Endothelial cell (in vitro differentiated cells): ENCODE results near the gene KCNJ1. TPM values are rescaled to one million over a fixed set of nuclear protein-coding genes. Genes with fewer than 3 reads are reported as not detected.

Experiments used
- DNase-seq: peaks from one replicate; pipeline ENCODE4 v3.0.0; 2021; ENCODE audit warnings: low spot score
- H3K27ac Mint-ChIP-seq: one replicate; pipeline ENCODE4 v1.8.0; 2021; ENCODE audit warnings: mixed read lengths, inconsistent platforms; ENCODE audit not compliant: unreplicated experiment
- H3K27me3 Mint-ChIP-seq: one replicate; pipeline ENCODE4 v1.8.0; 2021; ENCODE audit warnings: mild to moderate bottlenecking, moderate library complexity, mixed read lengths, inconsistent platforms; ENCODE audit not compliant: unreplicated experiment
- H3K36me3 Mint-ChIP-seq: one replicate; pipeline ENCODE4 v1.8.0; 2021; ENCODE audit warnings: mild to moderate bottlenecking, low read depth, mixed read lengths, inconsistent platforms; ENCODE audit not compliant: unreplicated experiment
- H3K4me1 Mint-ChIP-seq: one replicate; pipeline ENCODE4 v1.8.0; 2021; ENCODE audit warnings: mild to moderate bottlenecking, mixed read lengths, inconsistent platforms; ENCODE audit not compliant: unreplicated experiment
- H3K4me3 Mint-ChIP-seq: one replicate; pipeline ENCODE4 v1.8.0; 2021; ENCODE audit warnings: mild to moderate bottlenecking, mixed read lengths, inconsistent platforms; ENCODE audit not compliant: unreplicated experiment
- H3K9me3 Mint-ChIP-seq: one replicate; pipeline ENCODE4 v1.8.0; 2021; ENCODE audit warnings: mixed read lengths, inconsistent platforms; ENCODE audit not compliant: unreplicated experiment
- CTCF ChIP-seq: fragments of 200-600 bp; sonication (generic); IDR thresholded peaks from one replicate; pipeline ENCODE4 v1.5.0; 2021; ENCODE audit warnings: antibody characterized with exemption; ENCODE audit not compliant: unreplicated experiment
- total RNA-seq: library from RNA; stranded (reverse); fragmentation: NEBNext Ultra II Directional; extraction: Animal tissue kit (Norgen Biotek cat#: 25700); gene quantifications from one replicate; pipeline ENCODE4 v1.2.1, GENCODE V29; 2021; ENCODE audit not compliant: unreplicated experiment

The KCNJ1 gene
- total RNA-seq, 1 donor from 2014 or later, result not detected

- Mint-ChIP-seq H3K4me1 (peaks cover 39% of the 10 kb centered on the region), H3K27me3 (peaks cover 5% of the 10 kb centered on the region), H3K9me3 (no peaks in the 10 kb centered on the region), H3K36me3 (peaks cover 76% of the 10 kb centered on the region), H3K27ac (peak overlapping the region; percentile 8), H3K4me3 (no peak overlapping the region)
- peak; percentile 38 for TF ChIP-seq CTCF
- DNase-seq, result peak; percentile 43
Measured at GRCh38 chr11:128802358-128802981, 64.6 kb downstream of the KCNJ1 start.

DNA sequence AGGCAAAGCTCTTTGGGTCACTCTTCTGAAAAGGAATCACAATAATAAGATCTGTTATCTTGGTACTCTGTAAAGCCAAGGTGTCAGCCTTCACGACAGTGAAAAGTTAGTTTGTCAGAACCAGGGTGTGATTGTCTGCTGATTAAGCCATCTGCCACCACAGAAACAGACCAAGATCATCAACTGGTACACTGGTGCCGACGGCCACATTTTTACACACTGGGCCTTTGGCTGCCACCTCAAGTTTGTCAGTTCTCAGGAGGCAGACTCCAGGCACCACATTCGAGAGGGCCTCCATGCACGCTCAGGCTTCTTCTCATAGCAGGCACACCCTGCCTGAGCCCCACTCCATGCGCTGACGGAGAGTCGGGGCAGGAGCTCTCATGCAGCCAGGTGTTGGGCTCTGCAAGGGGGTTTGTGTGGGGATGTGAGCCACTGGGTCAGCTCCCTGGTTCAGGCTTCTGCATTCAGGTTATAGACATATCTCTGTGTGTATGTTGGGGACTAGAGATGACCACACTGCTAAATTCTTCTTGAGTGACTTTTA is 66.2 kb downstream of the KCNJ1 start:
- Mint-ChIP-seq H3K27me3 (peaks cover 5% of the 10 kb centered on the region), H3K4me1 (peaks cover 35% of the 10 kb centered on the region), H3K9me3 (no peaks in the 10 kb centered on the region), H3K36me3 (peaks cover 72% of the 10 kb centered on the region), H3K4me3 (no peak overlapping the region), H3K27ac (no peak overlapping the region)
- no peak for TF ChIP-seq CTCF
- DNase-seq, result no peak

GRCh38 chr11:128796270-128796669 is 70.8 kb downstream of the KCNJ1 start:
- no peaks in the 10 kb centered on the region for H3K9me3 Mint-ChIP-seq
- H3K4me3 Mint-ChIP-seq, result no peak overlapping the region
- DNase-seq, result no peak
- peaks cover 64% of the 10 kb centered on the region for H3K36me3 Mint-ChIP-seq
- H3K27ac Mint-ChIP-seq, result no peak overlapping the region
- peaks cover 9% of the 10 kb centered on the region for H3K27me3 Mint-ChIP-seq
- peaks cover 13% of the 10 kb centered on the region for H3K4me1 Mint-ChIP-seq
- TF ChIP-seq CTCF, result no peak

DNA sequence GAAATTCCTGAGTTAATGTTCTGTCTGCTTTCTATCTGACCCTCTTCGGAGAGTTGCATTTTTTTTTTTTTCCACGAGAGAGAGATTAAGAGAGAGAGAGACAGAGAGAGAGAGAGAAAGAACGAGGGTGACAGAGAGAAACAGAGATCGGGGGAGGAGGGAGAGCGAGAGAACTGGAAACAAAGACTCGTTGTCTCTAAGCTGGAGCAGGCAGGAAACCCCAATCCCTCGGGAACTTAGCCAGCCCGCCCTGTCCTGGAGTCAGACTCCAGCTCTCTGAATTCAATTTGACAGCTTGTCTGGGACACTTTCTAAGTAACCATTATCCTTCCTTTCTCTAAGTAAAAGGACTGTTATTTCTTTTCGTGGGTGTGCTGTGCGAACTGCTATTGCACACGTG is 76.9 kb downstream of the KCNJ1 start:
- peak overlapping the region; percentile 84 for H3K27ac Mint-ChIP-seq
- peak overlapping the region; percentile 32 for H3K4me3 Mint-ChIP-seq
- no peak for TF ChIP-seq CTCF
- H3K27me3 Mint-ChIP-seq, result peaks cover 25% of the 10 kb centered on the region
- peaks cover 40% of the 10 kb centered on the region for H3K4me1 Mint-ChIP-seq
- H3K36me3 Mint-ChIP-seq, result peaks cover 72% of the 10 kb centered on the region
- H3K9me3 Mint-ChIP-seq, result no peaks in the 10 kb centered on the region
- DNase-seq, result no peak

DNA sequence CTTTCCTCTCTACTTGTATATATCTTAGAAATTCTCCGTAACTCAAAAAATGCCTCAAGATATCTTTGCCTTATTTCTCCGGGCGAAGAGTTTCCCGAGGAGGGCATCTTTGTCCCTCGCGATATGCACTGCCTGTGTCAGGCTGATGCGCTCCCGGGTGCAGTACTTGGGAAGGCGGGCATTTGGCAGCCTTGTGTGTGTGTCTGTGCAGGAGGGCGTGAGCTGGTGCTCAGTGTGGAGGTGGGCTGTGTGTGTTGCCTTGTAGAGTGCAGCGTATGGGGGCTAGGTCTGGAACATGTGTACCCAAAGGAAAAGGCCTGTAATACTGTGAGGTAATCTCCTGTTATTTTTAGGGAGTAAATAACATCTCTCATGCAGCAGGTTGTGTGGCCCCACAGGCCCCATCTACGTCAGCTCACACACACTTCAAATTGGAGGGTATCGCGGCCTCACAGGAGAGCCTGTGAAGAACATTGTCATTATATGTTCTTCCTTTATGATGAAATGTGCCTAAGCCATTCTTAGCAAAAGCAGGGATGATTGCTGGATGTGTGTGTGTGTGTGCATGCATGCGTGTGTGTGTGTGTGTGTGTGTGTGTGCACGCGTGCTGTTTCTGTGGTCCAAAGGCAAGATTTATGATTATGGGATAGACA is 77.5 kb downstream of the KCNJ1 start:
- TF ChIP-seq CTCF, result no peak
- H3K36me3 Mint-ChIP-seq, result peaks cover 75% of the 10 kb centered on the region

More for the DNA sequence above, 77.5 kb downstream of the KCNJ1 start:
- Mint-ChIP-seq H3K9me3 (no peaks in the 10 kb centered on the region), H3K27me3 (peaks cover 24% of the 10 kb centered on the region), H3K4me1 (peaks cover 42% of the 10 kb centered on the region), H3K4me3 (peak overlapping the region; percentile 32), H3K27ac (peak overlapping the region; percentile 84)
- no peak for DNase-seq
